K562 (cell line): ENCODE measurements around the gene PIP5K1B. TPM values are rescaled to one million over a fixed set of nuclear protein-coding genes. Genes with fewer than 3 reads are reported as not detected.

Source experiments
- DMBX1 ChIP-seq: fragments of 250-450 bp; sonication (Bioruptor Pico); IDR thresholded peaks from 2 replicates; pipeline ENCODE4 v1.8.0; 2022; ENCODE audit warnings: inconsistent platforms, mild to moderate bottlenecking, moderate library complexity, borderline replicate concordance
- HIVEP1 ChIP-seq: fragments of 250-450 bp; sonication (Bioruptor Pico); IDR thresholded peaks from 2 replicates; pipeline ENCODE4 v1.4.0; 2020; ENCODE audit warnings: mild to moderate bottlenecking
- POLR3A ChIP-seq: IDR thresholded peaks from 2 replicates; pipeline ENCODE4 v1.6.1; 2011; ENCODE audit warnings: borderline replicate concordance, mild to moderate bottlenecking, moderate library complexity; ENCODE audit not compliant: insufficient read length, insufficient read depth; ENCODE audit errors: extremely low read depth
- PURB ChIP-seq: sonication (generic); formaldehyde crosslinking; IDR thresholded peaks from 2 replicates; pipeline ENCODE4 v1.9.0; 2021; ENCODE audit warnings: low read depth, mild to moderate bottlenecking, missing genetic modification reagents
- polyA plus RNA-seq, 8 experiments: library from polyadenylated mRNA; depleted of rRNA in 4 of 8; stranded (reverse) in 5 of 8; unstranded in 3 of 8; fragments of >200 nt; fragmentation: Nextera tagmentation in 2 of 8; fragmentation: Illumina TruSeq in 1 of 8; extraction: Ambion mirVana in 2 of 8; extraction: Trizol in 1 of 8; gene quantifications; 2 replicates each; pipeline versions ENCODE4 v1.2.1 to v1.2.3, GENCODE V29; 2011 to 2014; ENCODE audit warnings: inconsistent platforms in 1 of 8, missing spikeins in 1 of 8
- total RNA-seq, 7 experiments: library from RNA; depleted of rRNA in 6 of 7; stranded (reverse); fragments of >200 nt in 6 of 7; fragmentation: Illumina TruSeq in 2 of 7; extraction: Trizol in 2 of 7; gene quantifications; 2 replicates each; pipeline versions ENCODE4 v1.2.1 to v1.2.3, GENCODE V29; 2011 to 2021; ENCODE audit warnings: low replicate concordance in 1 of 7
- TF ChIP-seq, protein P1 (sequence below), 2 experiments: fragments of 450-650 bp; conservative IDR thresholded peaks; 2 replicates each; pipeline ENCODE4 v1.6.1; 2017; ENCODE audit warnings: mild to moderate bottlenecking in 2 of 2, moderate library complexity in 2 of 2
- TF ChIP-seq, protein P2 (sequence below): fragments of 250-450 bp; sonication (Bioruptor Pico); IDR thresholded peaks from 2 replicates; pipeline ENCODE4 v1.5.1; 2021; ENCODE audit warnings: mild to moderate bottlenecking
- TF ChIP-seq, protein P3 (sequence below): fragments of 450-650 bp; IDR thresholded peaks from 2 replicates; pipeline ENCODE4 v1.6.1; 2016; ENCODE audit warnings: mild to moderate bottlenecking, moderate library complexity
- TF ChIP-seq, protein P4 (sequence below): IDR thresholded peaks from 3 replicates; pipeline ENCODE4 v1.6.1; 2011; ENCODE audit warnings: borderline replicate concordance, mild to moderate bottlenecking; ENCODE audit not compliant: insufficient read length, insufficient read depth
- TF ChIP-seq, protein P5 (sequence below): fragments of 250-450 bp; sonication (Bioruptor Pico); IDR thresholded peaks from 2 replicates; pipeline ENCODE4 v1.4.0; 2020; ENCODE audit warnings: mild to moderate bottlenecking

The PIP5K1B gene
- total and polyA plus RNA-seq, 9 of the 15 experiments (the other 6 are each of a cell fraction or from before 2014, with no cell fraction given): 3.1 to 12.9 (median 7.4) TPM

DNA sequence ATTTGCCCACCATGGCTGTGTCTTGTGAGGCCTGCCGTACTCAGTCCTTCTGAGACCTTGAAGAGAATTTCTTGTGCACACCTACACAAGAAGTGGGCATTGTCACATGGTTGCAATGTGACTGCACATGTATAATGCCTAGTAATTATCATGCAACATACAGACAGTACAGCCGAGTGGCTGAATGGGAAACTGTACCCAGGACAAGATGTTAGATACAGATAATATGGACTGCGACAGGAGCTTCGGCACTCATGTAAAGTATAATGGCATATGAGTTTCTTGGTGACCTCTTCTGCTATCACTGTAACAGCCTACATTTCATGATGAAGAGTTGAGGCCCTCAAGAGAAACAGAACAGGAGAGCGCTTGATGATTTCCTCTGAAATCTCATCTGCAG lies 313.7 kb downstream of the PIP5K1B start (continued):
- TF ChIP-seq, protein P1, sequence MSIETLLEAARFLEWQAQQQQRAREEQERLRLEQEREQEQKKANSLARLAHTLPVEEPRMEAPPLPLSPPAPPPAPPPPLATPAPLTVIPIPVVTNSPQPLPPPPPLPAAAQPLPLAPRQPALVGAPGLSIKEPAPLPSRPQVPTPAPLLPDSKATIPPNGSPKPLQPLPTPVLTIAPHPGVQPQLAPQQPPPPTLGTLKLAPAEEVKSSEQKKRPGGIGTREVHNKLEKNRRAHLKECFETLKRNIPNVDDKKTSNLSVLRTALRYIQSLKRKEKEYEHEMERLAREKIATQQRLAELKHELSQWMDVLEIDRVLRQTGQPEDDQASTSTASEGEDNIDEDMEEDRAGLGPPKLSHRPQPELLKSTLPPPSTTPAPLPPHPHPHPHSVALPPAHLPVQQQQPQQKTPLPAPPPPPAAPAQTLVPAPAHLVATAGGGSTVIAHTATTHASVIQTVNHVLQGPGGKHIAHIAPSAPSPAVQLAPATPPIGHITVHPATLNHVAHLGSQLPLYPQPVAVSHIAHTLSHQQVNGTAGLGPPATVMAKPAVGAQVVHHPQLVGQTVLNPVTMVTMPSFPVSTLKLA (conservative IDR thresholded peaks at IDR 0.05): no peak
- no peak for TF ChIP-seq DMBX1 (CRISPR knock-in tag)
- no peak for TF ChIP-seq PURB (CRISPR knock-in tag)
- TF ChIP-seq, protein P2, sequence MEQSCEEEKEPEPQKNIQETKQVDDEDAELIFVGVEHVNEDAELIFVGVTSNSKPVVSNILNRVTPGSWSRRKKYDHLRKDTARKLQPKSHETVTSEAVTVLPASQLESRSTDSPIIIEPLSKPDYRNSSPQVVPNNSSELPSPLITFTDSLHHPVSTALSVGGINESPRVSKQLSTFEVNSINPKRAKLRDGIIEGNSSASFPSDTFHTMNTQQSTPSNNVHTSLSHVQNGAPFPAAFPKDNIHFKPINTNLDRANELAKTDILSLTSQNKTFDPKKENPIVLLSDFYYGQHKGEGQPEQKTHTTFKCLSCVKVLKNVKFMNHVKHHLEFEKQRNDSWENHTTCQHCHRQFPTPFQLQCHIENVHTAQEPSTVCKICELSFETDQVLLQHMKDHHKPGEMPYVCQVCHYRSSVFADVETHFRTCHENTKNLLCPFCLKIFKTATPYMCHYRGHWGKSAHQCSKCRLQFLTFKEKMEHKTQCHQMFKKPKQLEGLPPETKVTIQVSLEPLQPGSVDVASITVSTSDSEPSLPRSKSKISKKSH (CRISPR knock-in tag): no peak
- TF ChIP-seq, protein P3, sequence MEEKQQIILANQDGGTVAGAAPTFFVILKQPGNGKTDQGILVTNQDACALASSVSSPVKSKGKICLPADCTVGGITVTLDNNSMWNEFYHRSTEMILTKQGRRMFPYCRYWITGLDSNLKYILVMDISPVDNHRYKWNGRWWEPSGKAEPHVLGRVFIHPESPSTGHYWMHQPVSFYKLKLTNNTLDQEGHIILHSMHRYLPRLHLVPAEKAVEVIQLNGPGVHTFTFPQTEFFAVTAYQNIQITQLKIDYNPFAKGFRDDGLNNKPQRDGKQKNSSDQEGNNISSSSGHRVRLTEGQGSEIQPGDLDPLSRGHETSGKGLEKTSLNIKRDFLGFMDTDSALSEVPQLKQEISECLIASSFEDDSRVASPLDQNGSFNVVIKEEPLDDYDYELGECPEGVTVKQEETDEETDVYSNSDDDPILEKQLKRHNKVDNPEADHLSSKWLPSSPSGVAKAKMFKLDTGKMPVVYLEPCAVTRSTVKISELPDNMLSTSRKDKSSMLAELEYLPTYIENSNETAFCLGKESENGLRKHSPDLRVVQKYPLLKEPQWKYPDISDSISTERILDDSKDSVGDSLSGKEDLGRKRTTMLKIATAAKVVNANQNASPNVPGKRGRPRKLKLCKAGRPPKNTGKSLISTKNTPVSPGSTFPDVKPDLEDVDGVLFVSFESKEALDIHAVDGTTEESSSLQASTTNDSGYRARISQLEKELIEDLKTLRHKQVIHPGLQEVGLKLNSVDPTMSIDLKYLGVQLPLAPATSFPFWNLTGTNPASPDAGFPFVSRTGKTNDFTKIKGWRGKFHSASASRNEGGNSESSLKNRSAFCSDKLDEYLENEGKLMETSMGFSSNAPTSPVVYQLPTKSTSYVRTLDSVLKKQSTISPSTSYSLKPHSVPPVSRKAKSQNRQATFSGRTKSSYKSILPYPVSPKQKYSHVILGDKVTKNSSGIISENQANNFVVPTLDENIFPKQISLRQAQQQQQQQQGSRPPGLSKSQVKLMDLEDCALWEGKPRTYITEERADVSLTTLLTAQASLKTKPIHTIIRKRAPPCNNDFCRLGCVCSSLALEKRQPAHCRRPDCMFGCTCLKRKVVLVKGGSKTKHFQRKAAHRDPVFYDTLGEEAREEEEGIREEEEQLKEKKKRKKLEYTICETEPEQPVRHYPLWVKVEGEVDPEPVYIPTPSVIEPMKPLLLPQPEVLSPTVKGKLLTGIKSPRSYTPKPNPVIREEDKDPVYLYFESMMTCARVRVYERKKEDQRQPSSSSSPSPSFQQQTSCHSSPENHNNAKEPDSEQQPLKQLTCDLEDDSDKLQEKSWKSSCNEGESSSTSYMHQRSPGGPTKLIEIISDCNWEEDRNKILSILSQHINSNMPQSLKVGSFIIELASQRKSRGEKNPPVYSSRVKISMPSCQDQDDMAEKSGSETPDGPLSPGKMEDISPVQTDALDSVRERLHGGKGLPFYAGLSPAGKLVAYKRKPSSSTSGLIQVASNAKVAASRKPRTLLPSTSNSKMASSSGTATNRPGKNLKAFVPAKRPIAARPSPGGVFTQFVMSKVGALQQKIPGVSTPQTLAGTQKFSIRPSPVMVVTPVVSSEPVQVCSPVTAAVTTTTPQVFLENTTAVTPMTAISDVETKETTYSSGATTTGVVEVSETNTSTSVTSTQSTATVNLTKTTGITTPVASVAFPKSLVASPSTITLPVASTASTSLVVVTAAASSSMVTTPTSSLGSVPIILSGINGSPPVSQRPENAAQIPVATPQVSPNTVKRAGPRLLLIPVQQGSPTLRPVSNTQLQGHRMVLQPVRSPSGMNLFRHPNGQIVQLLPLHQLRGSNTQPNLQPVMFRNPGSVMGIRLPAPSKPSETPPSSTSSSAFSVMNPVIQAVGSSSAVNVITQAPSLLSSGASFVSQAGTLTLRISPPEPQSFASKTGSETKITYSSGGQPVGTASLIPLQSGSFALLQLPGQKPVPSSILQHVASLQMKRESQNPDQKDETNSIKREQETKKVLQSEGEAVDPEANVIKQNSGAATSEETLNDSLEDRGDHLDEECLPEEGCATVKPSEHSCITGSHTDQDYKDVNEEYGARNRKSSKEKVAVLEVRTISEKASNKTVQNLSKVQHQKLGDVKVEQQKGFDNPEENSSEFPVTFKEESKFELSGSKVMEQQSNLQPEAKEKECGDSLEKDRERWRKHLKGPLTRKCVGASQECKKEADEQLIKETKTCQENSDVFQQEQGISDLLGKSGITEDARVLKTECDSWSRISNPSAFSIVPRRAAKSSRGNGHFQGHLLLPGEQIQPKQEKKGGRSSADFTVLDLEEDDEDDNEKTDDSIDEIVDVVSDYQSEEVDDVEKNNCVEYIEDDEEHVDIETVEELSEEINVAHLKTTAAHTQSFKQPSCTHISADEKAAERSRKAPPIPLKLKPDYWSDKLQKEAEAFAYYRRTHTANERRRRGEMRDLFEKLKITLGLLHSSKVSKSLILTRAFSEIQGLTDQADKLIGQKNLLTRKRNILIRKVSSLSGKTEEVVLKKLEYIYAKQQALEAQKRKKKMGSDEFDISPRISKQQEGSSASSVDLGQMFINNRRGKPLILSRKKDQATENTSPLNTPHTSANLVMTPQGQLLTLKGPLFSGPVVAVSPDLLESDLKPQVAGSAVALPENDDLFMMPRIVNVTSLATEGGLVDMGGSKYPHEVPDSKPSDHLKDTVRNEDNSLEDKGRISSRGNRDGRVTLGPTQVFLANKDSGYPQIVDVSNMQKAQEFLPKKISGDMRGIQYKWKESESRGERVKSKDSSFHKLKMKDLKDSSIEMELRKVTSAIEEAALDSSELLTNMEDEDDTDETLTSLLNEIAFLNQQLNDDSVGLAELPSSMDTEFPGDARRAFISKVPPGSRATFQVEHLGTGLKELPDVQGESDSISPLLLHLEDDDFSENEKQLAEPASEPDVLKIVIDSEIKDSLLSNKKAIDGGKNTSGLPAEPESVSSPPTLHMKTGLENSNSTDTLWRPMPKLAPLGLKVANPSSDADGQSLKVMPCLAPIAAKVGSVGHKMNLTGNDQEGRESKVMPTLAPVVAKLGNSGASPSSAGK: peak; percentile 35; the same call in 1 of the 2 replicates
- TF ChIP-seq, protein P4, sequence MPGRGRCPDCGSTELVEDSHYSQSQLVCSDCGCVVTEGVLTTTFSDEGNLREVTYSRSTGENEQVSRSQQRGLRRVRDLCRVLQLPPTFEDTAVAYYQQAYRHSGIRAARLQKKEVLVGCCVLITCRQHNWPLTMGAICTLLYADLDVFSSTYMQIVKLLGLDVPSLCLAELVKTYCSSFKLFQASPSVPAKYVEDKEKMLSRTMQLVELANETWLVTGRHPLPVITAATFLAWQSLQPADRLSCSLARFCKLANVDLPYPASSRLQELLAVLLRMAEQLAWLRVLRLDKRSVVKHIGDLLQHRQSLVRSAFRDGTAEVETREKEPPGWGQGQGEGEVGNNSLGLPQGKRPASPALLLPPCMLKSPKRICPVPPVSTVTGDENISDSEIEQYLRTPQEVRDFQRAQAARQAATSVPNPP: no peak
- TF ChIP-seq HIVEP1: no peak
- TF ChIP-seq, protein P5, sequence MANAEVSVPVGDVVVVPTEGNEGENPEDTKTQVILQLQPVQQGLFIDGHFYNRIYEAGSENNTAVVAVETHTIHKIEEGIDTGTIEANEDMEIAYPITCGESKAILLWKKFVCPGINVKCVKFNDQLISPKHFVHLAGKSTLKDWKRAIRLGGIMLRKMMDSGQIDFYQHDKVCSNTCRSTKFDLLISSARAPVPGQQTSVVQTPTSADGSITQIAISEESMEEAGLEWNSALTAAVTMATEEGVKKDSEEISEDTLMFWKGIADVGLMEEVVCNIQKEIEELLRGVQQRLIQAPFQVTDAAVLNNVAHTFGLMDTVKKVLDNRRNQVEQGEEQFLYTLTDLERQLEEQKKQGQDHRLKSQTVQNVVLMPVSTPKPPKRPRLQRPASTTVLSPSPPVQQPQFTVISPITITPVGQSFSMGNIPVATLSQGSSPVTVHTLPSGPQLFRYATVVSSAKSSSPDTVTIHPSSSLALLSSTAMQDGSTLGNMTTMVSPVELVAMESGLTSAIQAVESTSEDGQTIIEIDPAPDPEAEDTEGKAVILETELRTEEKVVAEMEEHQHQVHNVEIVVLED (CRISPR knock-in tag): no peak
- no peak for TF ChIP-seq POLR3A
